Thyroid gland (tissue), 4 donors: ENCODE data around the gene P4HA2. TPM values are rescaled to one million over a fixed set of nuclear protein-coding genes. Genes with fewer than 3 reads are reported as not detected.

Experiments used
- DNase-seq, 2 donors: peaks; one replicate each; pipeline ENCODE4 v3.0.0-alpha.2; 2019
- H3K27ac ChIP-seq, 3 donors: fragments of 200-600 bp; sonication (generic); 1 replicate in 2 of 3; 2 replicates in 1 of 3; pipeline ENCODE4 v1.5.1; 2016 to 2019; ENCODE audit warnings: mild to moderate bottlenecking in 1 of 3, moderate library complexity in 1 of 3
- H3K27me3 ChIP-seq: fragments of 200-600 bp; sonication (generic); one replicate; pipeline ENCODE4 v1.5.1; 2019
- H3K36me3 ChIP-seq, 2 donors: fragments of 200-600 bp; sonication (generic); one replicate each; pipeline ENCODE4 v1.5.1; 2016 to 2019
- H3K4me1 ChIP-seq, 2 donors: fragments of 200-600 bp; sonication (generic); one replicate each; pipeline ENCODE4 v1.5.1; 2017 to 2019
- H3K4me3 ChIP-seq, 3 donors: fragments of 200-600 bp; sonication (generic); replicated peaks in 1 of 3; 1 replicate in 2 of 3; 2 replicates in 1 of 3; pipeline ENCODE4 v1.5.1; 2016; ENCODE audit warnings: mild to moderate bottlenecking in 1 of 3
- H3K9me3 ChIP-seq: fragments of 200-600 bp; sonication (generic); one replicate; pipeline ENCODE4 v1.5.1; 2017
- CTCF ChIP-seq, 6 experiments: fragments of 200-600 bp in 3 of 6; fragments of 450-650 bp in 3 of 6; sonication (generic) in 3 of 6; IDR thresholded peaks; one replicate each; pipeline ENCODE4 v1.5.1; 2016 to 2019; ENCODE audit warnings: antibody characterized with exemption in 6 of 6, mild to moderate bottlenecking in 2 of 6, inconsistent platforms in 1 of 6, moderate library complexity in 1 of 6
- POLR2A ChIP-seq, 2 donors: fragments of 450-650 bp; IDR thresholded peaks; one replicate each; pipeline ENCODE4 v1.6.1; 2017; ENCODE audit warnings: antibody characterized with exemption in 2 of 2, mild to moderate bottlenecking in 2 of 2, moderate library complexity in 1 of 2
- WGBS, 2 donors: methylation state at CpG; one replicate each; pipeline ENCODE4 v1.1.5; 2017; 5-methylcytosine and 5-hydroxymethylcytosine counted together
- intact Hi-C: fragments of 100-400 bp; cut with DNase I; formaldehyde crosslinking; loops from one replicate; pipeline ENCODE4 v1.15.1; 2023
- total RNA-seq, 4 donors: library from RNA; depleted of rRNA; stranded (reverse); fragments of >200 nt; gene quantifications; one replicate each; pipeline ENCODE4 v1.2.3, GENCODE V29; 2016

P4HA2 gene
- total RNA-seq, 4 donors from 2014 or later = 21.3 to 32.0 (median 29.6) TPM

- TF ChIP-seq CTCF (IDR thresholded peaks at IDR 0.05) = no peak
- TF ChIP-seq POLR2A (IDR thresholded peaks at IDR 0.05) = peak in 1 of 2 donors; percentile 38
- Histone ChIP-seq H3K4me1 (peaks cover 42 to 70% of the 10 kb centered on the region in 2 donors), H3K36me3 (no peaks in the 10 kb centered on the region), H3K27me3 (no peaks in the 10 kb centered on the region), H3K4me3 (peak within 1 kb of the TSS in 2 of 3 donors; percentile 22 to 43), H3K9me3 (no peaks in the 10 kb centered on the region), H3K27ac (peak within 1 kb of the TSS; percentile 22 to 81 (median 80))
- peak; percentile 25 to 47 for DNase-seq
- 0 to 38% methylated on average over 2 to 27 of the region's 88 CpGs for WGBS, 2 donors
- intact Hi-C loops = loop anchor here (5.0 kb wide), 1 partner anchor 40 kb away; no protein-coding TSS in a partner anchor
These were observed 29.8 kb upstream of the P4HA2 start, which contains the start of gene PDLIM4 for GRCh38 chr5:132257131-132258101. Gene PDLIM4 (plus strand): TSS chr5:132257696. CDS start chr5:132257735, 39 bp downstream.

GRCh38 chr5:132256783-132257130 lies 29.1 kb upstream of the P4HA2 start:
- WGBS, 2 donors = 90 to 93% methylated on average over 5 to 6 of the region's 6 CpGs
- peak overlapping the region in 1 of 3 donors; percentile 43 for H3K4me3 ChIP-seq
- H3K27me3 ChIP-seq = no peaks in the 10 kb centered on the region
- H3K9me3 ChIP-seq = no peaks in the 10 kb centered on the region
- peak overlapping the region in 1 of 3 donors; percentile 41 for H3K27ac ChIP-seq
- no peaks in the 10 kb centered on the region for H3K36me3 ChIP-seq
- intact Hi-C loops = loop anchor here (5.0 kb wide), 1 partner anchor 41 kb away; no protein-coding TSS in a partner anchor
- peaks cover 42 to 68% of the 10 kb centered on the region in 2 donors for H3K4me1 ChIP-seq
- TF ChIP-seq CTCF (IDR thresholded peaks at IDR 0.05) = no peak
- TF ChIP-seq POLR2A (IDR thresholded peaks at IDR 0.05) = no peak
- no peak for DNase-seq

GRCh38 chr5:132256086-132256782 lies 28.6 kb upstream of the P4HA2 start:
- no peak for DNase-seq
- H3K27me3 ChIP-seq = no peaks in the 10 kb centered on the region
- no peak overlapping the region for H3K27ac ChIP-seq
- TF ChIP-seq CTCF (IDR thresholded peaks at IDR 0.05) (no peak), POLR2A (IDR thresholded peaks at IDR 0.05) (no peak)
- no peaks in the 10 kb centered on the region for H3K9me3 ChIP-seq
- H3K4me1 ChIP-seq = peaks cover 42 to 62% of the 10 kb centered on the region in 2 donors
- intact Hi-C loops = loop anchor here (5.0 kb wide), 1 partner anchor 41 kb away; no protein-coding TSS in a partner anchor
- H3K4me3 ChIP-seq = no peak overlapping the region
- 98 to 99% methylated on average over 4 of the region's 4 CpGs for WGBS, 2 donors
- H3K36me3 ChIP-seq = no peaks in the 10 kb centered on the region

- intact Hi-C loops = no loop called here
- peak overlapping the region in 2 of 3 donors; percentile 40 to 56 for H3K27ac ChIP-seq
- no peaks in the 10 kb centered on the region for H3K9me3 ChIP-seq
- H3K4me1 ChIP-seq = peaks cover 32 to 44% of the 10 kb centered on the region in 2 donors
- 56 to 58% methylated on average over 3 to 7 of the region's 7 CpGs for WGBS, 2 donors
- no peaks in the 10 kb centered on the region for H3K27me3 ChIP-seq
- no peak overlapping the region for H3K4me3 ChIP-seq
- no peaks in the 10 kb centered on the region for H3K36me3 ChIP-seq
- peak; percentile 75 to 88 for DNase-seq
- TF ChIP-seq CTCF (IDR thresholded peaks at IDR 0.05) = no peak
- TF ChIP-seq POLR2A (IDR thresholded peaks at IDR 0.05) = no peak
These were observed 26.8 kb upstream of the P4HA2 start for GRCh38 chr5:132254321-132254977.
